Measurements from ENCODE around the gene PPM1D.

PPM1D gene

GRCh38 chr17:60604686-60605334 lies 4.8 kb downstream of the PPM1D start:
- no peak for TF ChIP-seq CTCF (IDR thresholded peaks at IDR 0.05)

- TF ChIP-seq CTCF (IDR thresholded peaks at IDR 0.05) = no peak
These were observed 6.0 kb downstream of the PPM1D start for GRCh38 chr17:60606036-60606435.

GRCh38 chr17:60610473-60610872 lies 10.5 kb downstream of the PPM1D start:
- no peak for TF ChIP-seq CTCF (IDR thresholded peaks at IDR 0.05)

GRCh38 chr17:60613325-60613724 lies 13.3 kb downstream of the PPM1D start:
- no peak for TF ChIP-seq CTCF (IDR thresholded peaks at IDR 0.05)

GRCh38 chr17:60615108-60615507 lies 15.1 kb downstream of the PPM1D start:
- TF ChIP-seq CTCF (IDR thresholded peaks at IDR 0.05) = no peak

GRCh38 chr17:60615840-60616239 lies 15.8 kb downstream of the PPM1D start:
- TF ChIP-seq CTCF (IDR thresholded peaks at IDR 0.05) = no peak

GRCh38 chr17:60618080-60618479 lies 18.1 kb downstream of the PPM1D start:
- no peak for TF ChIP-seq CTCF (IDR thresholded peaks at IDR 0.05)
